Endothelial cell of umbilical vein (primary cell): ENCODE measurements around the gene KRTAP4-9. TPM values are rescaled to one million over a fixed set of nuclear protein-coding genes. Genes with fewer than 3 reads are reported as not detected.

Experiments
- BruUV-seq: library from RNA; stranded (reverse); fragments of 400-500 nt; replicated peaks from 2 replicates; lab custom pipeline; 2021; lab: Mats Ljungman, UMichigan
- CTCF ChIA-PET: fragments of 300-600, 350-600 bp; sonication (Branson Sonifier 250); formaldehyde crosslinking; loops from one replicate; lab custom pipeline; 2021; ENCODE audit warnings: antibody characterized with exemption, inconsistent platforms; lab: Charles Lee
- POLR2A ChIA-PET: fragments of 300-600, 350-600 bp; sonication (Branson Sonifier 250); formaldehyde crosslinking; loops from one replicate; lab custom pipeline; 2021; ENCODE audit warnings: antibody characterized with exemption, inconsistent platforms; lab: Charles Lee
- DNase-seq: peaks from one replicate; pipeline ENCODE4 v3.0.0-alpha.2; 2011; ENCODE audit warnings: low read depth, low spot score
- FAIRE-seq: peaks from 2 replicates; lab custom pipeline; 2011; peaks lifted over from hg19 to GRCh38; lab: Jason Lieb, UNC
- H2AFZ ChIP-seq: 2 replicates; pipeline ENCODE4 v1.6.0; 2012; ENCODE audit warnings: low read depth, low read length, control low read depth, inconsistent platforms
- H3K27ac ChIP-seq: 2 replicates; pipeline ENCODE4 v1.5.1; 2011; ENCODE audit warnings: low read depth, mild to moderate bottlenecking, control low read depth, low read length, moderate library complexity; ENCODE audit not compliant: insufficient read depth
- H3K27me3 ChIP-seq, 2 experiments: 2 replicates each; pipeline versions ENCODE4 v1.6.0 to v1.6.1; 2011; ENCODE audit warnings: low read length in 2 of 2, mixed read lengths in 1 of 2; ENCODE audit not compliant: control insufficient read depth in 2 of 2, insufficient read depth in 2 of 2
- H3K36me3 ChIP-seq, 2 experiments: 2 replicates in 1 of 2; 3 replicates in 1 of 2; pipeline ENCODE4 v1.5.1; 2011; ENCODE audit warnings: low read length in 2 of 2, mild to moderate bottlenecking in 1 of 2, moderate library complexity in 1 of 2; ENCODE audit not compliant: control insufficient read depth in 2 of 2, insufficient read depth in 2 of 2; ENCODE audit errors: extremely low read depth in 1 of 2
- H3K4me1 ChIP-seq: 3 replicates; pipeline ENCODE4 v1.5.1; 2011; ENCODE audit warnings: mild to moderate bottlenecking, low read length; ENCODE audit not compliant: control insufficient read depth, insufficient read depth; ENCODE audit errors: extremely low read depth
- H3K4me2 ChIP-seq: 2 replicates; pipeline ENCODE4 v1.6.1; 2011; ENCODE audit warnings: low read length, control low read depth, mixed read lengths; ENCODE audit not compliant: insufficient read depth
- H3K4me3 ChIP-seq, 3 experiments: fragments of 200-600 bp in 1 of 3; sonication (generic), shearing (Covaris generic) in 1 of 3; replicated peaks in 1 of 3; 2 replicates each; pipeline ENCODE4 v1.5.1; 2011 to 2016; ENCODE audit warnings: control low read depth in 3 of 3, low read length in 3 of 3, mild to moderate bottlenecking in 2 of 3, inconsistent platforms in 1 of 3, low read depth in 1 of 3, moderate library complexity in 1 of 3; ENCODE audit not compliant: insufficient read depth in 1 of 3
- H3K79me2 ChIP-seq: 2 replicates; pipeline ENCODE4 v1.6.0; 2012; ENCODE audit warnings: low read length, inconsistent platforms; ENCODE audit not compliant: control insufficient read depth, insufficient read depth
- H3K9ac ChIP-seq: replicated peaks from 2 replicates; pipeline ENCODE3; 2011; ENCODE audit warnings: low read length, control low read depth; ENCODE audit not compliant: insufficient read depth; ENCODE audit errors: extremely low read depth
- H3K9me1 ChIP-seq: replicated peaks from 3 replicates; pipeline ENCODE4 v1.6.0; 2011; ENCODE audit warnings: mild to moderate bottlenecking, low read length; ENCODE audit not compliant: control insufficient read depth, insufficient read depth; ENCODE audit errors: extremely low read depth
- H3K9me3 ChIP-seq: replicated peaks from 2 replicates; pipeline ENCODE4 v1.5.1; 2012; ENCODE audit warnings: low read length, inconsistent platforms; ENCODE audit not compliant: control insufficient read depth, insufficient read depth
- H4K20me1 ChIP-seq: replicated peaks from 2 replicates; pipeline ENCODE3; 2011; ENCODE audit warnings: mild to moderate bottlenecking, low read length; ENCODE audit not compliant: control insufficient read depth, insufficient read depth; ENCODE audit errors: extremely low read depth
- CTCF ChIP-seq, 2 donors: IDR thresholded peaks; 1 replicate in 1 of 2; 2 replicates in 1 of 2; pipeline ENCODE4 v1.5.1; 2011; ENCODE audit warnings: low read length in 2 of 2, mild to moderate bottlenecking in 2 of 2, moderate library complexity in 2 of 2, control low read depth in 1 of 2, inconsistent platforms in 1 of 2, low read depth in 1 of 2; ENCODE audit not compliant: insufficient read depth in 1 of 2; ENCODE audit errors: extremely low read depth in 1 of 2
- EZH2 ChIP-seq: IDR thresholded peaks from 2 replicates; pipeline ENCODE4 v1.6.1; 2012; ENCODE audit warnings: borderline replicate concordance, low read depth, mild to moderate bottlenecking, moderate library complexity, low read length, inconsistent platforms; ENCODE audit not compliant: severe bottlenecking
- FOS ChIP-seq: IDR thresholded peaks from 2 replicates; pipeline ENCODE4 v1.6.1; 2011; ENCODE audit warnings: mild to moderate bottlenecking, low read length, moderate library complexity, borderline replicate concordance; ENCODE audit not compliant: insufficient read depth
- GATA2 ChIP-seq: IDR thresholded peaks from 2 replicates; pipeline ENCODE4 v1.7.0; 2011; ENCODE audit warnings: low read depth, mild to moderate bottlenecking, moderate library complexity, mixed read lengths, low read length; ENCODE audit not compliant: insufficient read length, insufficient read depth
- JUN ChIP-seq: IDR thresholded peaks from 2 replicates; pipeline ENCODE4 v1.6.1; 2011; ENCODE audit warnings: borderline replicate concordance, low read depth; ENCODE audit not compliant: insufficient read length, insufficient read depth
- MAX ChIP-seq: IDR thresholded peaks from 2 replicates; pipeline ENCODE4 v1.6.1; 2011; ENCODE audit not compliant: insufficient read depth, insufficient read length
- MYC ChIP-seq: IDR thresholded peaks from one replicate; pipeline ENCODE4 v1.6.1; 2011; ENCODE audit warnings: mild to moderate bottlenecking, low read depth, low read length
- POLR2A ChIP-seq: IDR thresholded peaks from 2 replicates; pipeline ENCODE4 v1.6.1; 2012; ENCODE audit warnings: low read depth, mild to moderate bottlenecking, control low read depth, low read length
- POLR2AphosphoS5 ChIP-seq: IDR thresholded peaks from 2 replicates; pipeline ENCODE4 v1.6.1; 2012; ENCODE audit warnings: low read depth, mild to moderate bottlenecking, control low read depth, low read length, moderate library complexity; ENCODE audit not compliant: insufficient read depth
- dilution Hi-C: fragments of 300-500 bp; cut with MboI; formaldehyde crosslinking; loops from one replicate; pipeline ENCODE4 v1.15.0; 2019; ENCODE audit warnings: low sequenced_read_pairs; ENCODE audit not compliant: extremely low pct_ligation_motif_present
- intact Hi-C: fragments of 100-400 bp; cut with micrococcal nuclease; formaldehyde crosslinking; loops from one replicate; pipeline ENCODE4 v1.10.0; 2022
- polyA plus RNA-seq, 4 experiments: library from polyadenylated mRNA; depleted of rRNA in 3 of 4; stranded (reverse) in 3 of 4; unstranded in 1 of 4; fragments of >200 nt; gene quantifications; 2 replicates each; pipeline versions ENCODE4 v1.2.1 to v1.2.3, GENCODE V29; 2011 to 2012; ENCODE audit warnings: missing spikeins in 1 of 4
- total RNA-seq: library from RNA; stranded (reverse); gene quantifications from 2 replicates; pipeline ENCODE4 v1.2.3, GENCODE V29; 2021

KRTAP4-9 gene
- total and polyA plus RNA-seq, 2 donors (not counting 3 experiments of a cell fraction or from before 2014, with no cell fraction given) = not detected

- Histone ChIP-seq H3K9ac (no peak overlapping the region), H3K4me2 (no peak overlapping the region), H3K9me3 (no peaks in the 10 kb centered on the region), H3K36me3 (no peaks in the 10 kb centered on the region), H4K20me1 (no peaks in the 10 kb centered on the region), H3K79me2 (no peaks in the 10 kb centered on the region), H3K27ac (no peak overlapping the region), H3K4me1 (no peaks in the 10 kb centered on the region), H3K27me3 (peaks cover 0 to 3% of the 10 kb centered on the region in 2 experiments), H3K4me3 (no peak overlapping the region), H3K9me1 (no peaks in the 10 kb centered on the region), H2AFZ (no peak overlapping the region)
- ChIA-PET POLR2A (no interaction called here), CTCF (no interaction called here)
- BruUV-seq = no TSS peak
- TF ChIP-seq POLR2A = no peak
- no peak for TF ChIP-seq MAX
- no peak for TF ChIP-seq EZH2
- no peak for TF ChIP-seq GATA2
- TF ChIP-seq MYC = no peak
- no peak for TF ChIP-seq POLR2AphosphoS5
- TF ChIP-seq FOS = no peak
- no peak for TF ChIP-seq CTCF (IDR thresholded peaks at IDR 0.05; ENCODE audit: extremely low read depth in 1 of 2, insufficient read depth in 1 of 2, low read depth in 1 of 2, low read length in 2 of 2)
- TF ChIP-seq JUN = no peak
- intact Hi-C loops (no loop called here), dilution Hi-C loops (no loop called here)
- FAIRE-seq (no peak), DNase-seq (no peak)
Measured at GRCh38 chr17:41126412-41126811, 21.2 kb downstream of the KRTAP4-9 start.
